ENCODE results near the gene ADARB2. TPM values are rescaled to one million over a fixed set of nuclear protein-coding genes. Genes with fewer than 3 reads are reported as not detected.

Gene ADARB2
- total and polyA plus RNA-seq, 2 experiments from 2014 or later, result 1.6 to 3.1 TPM

- Histone ChIP-seq H3K9me3 (ENCODE audit: low read depth) (no peaks in the 10 kb centered on the region), H3K27ac (no peak overlapping the region), H3K36me3 (no peaks in the 10 kb centered on the region), H3K4me3 (no peak overlapping the region), H3K27me3 (no peaks in the 10 kb centered on the region), H3K4me1 (ENCODE audit: low read depth) (no peaks in the 10 kb centered on the region)
- no peak for DNase-seq (ENCODE audit: low read depth in 1 of 2, low spot score in 1 of 2)
- no peak for TF ChIP-seq CTCF (IDR thresholded peaks at IDR 0.05; ENCODE audit: low read depth, low read length)
Observed at GRCh38 chr10:1521741-1522140, 215.6 kb downstream of the ADARB2 start.

GRCh38 chr10:1520909-1521565, 216.3 kb downstream of the ADARB2 start:
- Histone ChIP-seq H3K36me3 (no peaks in the 10 kb centered on the region), H3K9me3 (ENCODE audit: low read depth) (no peaks in the 10 kb centered on the region), H3K27me3 (no peaks in the 10 kb centered on the region), H3K4me3 (no peak overlapping the region), H3K4me1 (ENCODE audit: low read depth) (no peaks in the 10 kb centered on the region), H3K27ac (no peak overlapping the region)
- no peak for TF ChIP-seq CTCF (IDR thresholded peaks at IDR 0.05; ENCODE audit: low read depth, low read length)
- no peak for DNase-seq (ENCODE audit: low read depth in 1 of 2, low spot score in 1 of 2)

- H3K9me3 ChIP-seq (ENCODE audit: low read depth), result no peaks in the 10 kb centered on the region
- no peaks in the 10 kb centered on the region for H3K27me3 ChIP-seq
- no peak overlapping the region for H3K4me3 ChIP-seq
- no peaks in the 10 kb centered on the region for H3K4me1 ChIP-seq (ENCODE audit: low read depth)
- no peaks in the 10 kb centered on the region for H3K36me3 ChIP-seq
- DNase-seq (ENCODE audit: low read depth in 1 of 2, low spot score in 1 of 2), result no peak
- TF ChIP-seq CTCF (IDR thresholded peaks at IDR 0.05; ENCODE audit: low read depth, low read length), result no peak
- no peak overlapping the region for H3K27ac ChIP-seq
Observed at GRCh38 chr10:1519391-1519790, 217.9 kb downstream of the ADARB2 start.

DNA sequence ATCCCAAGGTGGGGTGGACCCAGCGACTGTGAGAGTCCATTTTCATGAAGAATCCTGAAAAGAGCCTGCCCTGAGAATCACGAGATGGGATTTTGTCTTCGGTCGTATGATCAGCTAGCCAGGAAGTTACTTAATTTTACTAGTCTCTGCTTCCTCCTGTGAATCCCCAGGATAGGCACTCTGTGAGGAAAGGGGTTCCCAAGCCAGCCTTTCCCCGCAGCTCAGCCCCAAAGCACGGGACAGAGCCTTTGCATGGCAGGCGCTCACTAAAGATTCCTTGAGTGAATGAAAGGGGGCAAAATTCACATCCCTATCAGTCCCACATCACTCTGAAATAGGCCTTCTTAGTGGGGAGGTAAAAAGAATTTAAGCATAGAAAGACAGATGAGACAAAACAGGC, 219.6 kb downstream of the ADARB2 start:
- Histone ChIP-seq H3K4me3 (no peak overlapping the region), H3K27me3 (no peaks in the 10 kb centered on the region), H3K36me3 (no peaks in the 10 kb centered on the region), H3K4me1 (ENCODE audit: low read depth) (no peaks in the 10 kb centered on the region), H3K27ac (no peak overlapping the region), H3K9me3 (ENCODE audit: low read depth) (no peaks in the 10 kb centered on the region)
- TF ChIP-seq CTCF (IDR thresholded peaks at IDR 0.05; ENCODE audit: low read depth, low read length), result no peak
- no peak for DNase-seq (ENCODE audit: low read depth in 1 of 2, low spot score in 1 of 2)

DNA sequence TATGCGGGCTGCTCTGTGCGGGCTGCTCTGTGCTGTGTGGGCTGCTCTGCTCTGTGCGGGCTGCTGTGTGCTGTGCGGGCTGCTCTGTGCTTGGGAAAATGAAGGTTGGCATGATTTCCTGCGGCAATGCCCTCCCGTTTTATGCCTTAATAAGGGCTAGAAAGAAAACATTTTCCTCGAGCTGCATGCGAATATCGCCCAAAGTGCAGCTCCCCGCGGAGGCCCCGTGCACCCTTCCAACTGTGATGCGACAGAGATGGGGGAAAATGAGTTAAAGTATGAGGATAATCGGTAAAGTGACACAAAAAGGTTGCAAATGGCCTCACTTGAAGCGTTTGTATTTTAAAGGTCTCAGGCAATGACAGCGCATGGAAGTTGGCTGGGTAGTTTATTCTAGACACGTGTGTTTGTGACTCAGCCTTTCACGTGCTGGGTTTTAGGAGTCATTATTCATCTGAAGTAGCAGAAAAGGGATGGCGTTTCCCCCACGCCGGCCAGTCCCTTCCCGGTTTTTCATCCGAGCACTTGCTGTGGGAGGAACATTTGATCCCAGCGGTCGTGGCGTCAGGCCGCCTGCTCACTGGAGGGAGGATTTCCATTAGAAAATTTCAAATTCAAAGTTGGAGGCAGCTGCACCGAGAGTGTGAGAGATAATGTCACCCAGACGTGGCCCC, 220.7 kb downstream of the ADARB2 start:
- Histone ChIP-seq H3K27me3 (no peaks in the 10 kb centered on the region), H3K9me3 (ENCODE audit: low read depth) (no peaks in the 10 kb centered on the region), H3K36me3 (no peaks in the 10 kb centered on the region), H3K4me3 (no peak overlapping the region), H3K27ac (no peak overlapping the region), H3K4me1 (ENCODE audit: low read depth) (no peaks in the 10 kb centered on the region)
- no peak for TF ChIP-seq CTCF (IDR thresholded peaks at IDR 0.05; ENCODE audit: low read depth, low read length)
- DNase-seq (ENCODE audit: low read depth in 1 of 2, low spot score in 1 of 2), result no peak
